GM18498 (cell line): ENCODE results near the gene TPX2.
A peak's percentile ranks its signal among the peaks of the same experiment; 100 is the strongest.
"Not testable (repeated sequence)": the region's sequence is repeated elsewhere in the genome, so short reads cannot be mapped to it uniquely, and the experiment has no call there.

Source experiments
- ATAC-seq: cut with Tn5 transposase; IDR thresholded peaks from one replicate; pipeline ENCODE4 v1.9.1; 2021; ENCODE audit warnings: mild to moderate bottlenecking, moderate library complexity; ENCODE audit not compliant: unreplicated experiment

TPX2 gene

GRCh38 chr20:31718952-31719643 is 20.0 kb upstream of the TPX2 start:
- no peak for ATAC-seq

- no peak for ATAC-seq
Measured at GRCh38 chr20:31719644-31720485, 19.2 kb upstream of the TPX2 start.

- no peak for ATAC-seq
Measured at GRCh38 chr20:31720486-31721407, 18.3 kb upstream of the TPX2 start.

- ATAC-seq: no peak
Measured at GRCh38 chr20:31721408-31722256, 17.5 kb upstream of the TPX2 start.

- ATAC-seq: peak; percentile 28
Measured at GRCh38 chr20:31722257-31723068, 16.6 kb upstream of the TPX2 start, which contains the start of gene BCL2L1. TSS of gene BCL2L1 (minus strand) at chr20:31722868. CDS start at chr20:31722218, 650 bp downstream.

- ATAC-seq: no peak
Measured at GRCh38 chr20:31723069-31723318, 16.1 kb upstream of the TPX2 start.

- ATAC-seq: peak; percentile 91
Measured at GRCh38 chr20:31723319-31724078, 15.6 kb upstream of the TPX2 start.

GRCh38 chr20:31731321-31731717 is 7.8 kb upstream of the TPX2 start:
- ATAC-seq: no peak

GRCh38 chr20:31739550-31739977 is 474 bp downstream of the TPX2 start:
- no peak for ATAC-seq

GRCh38 chr20:31740208-31740607 is 1.1 kb downstream of the TPX2 start:
- ATAC-seq: no peak

GRCh38 chr20:31740656-31741323 is 1.7 kb downstream of the TPX2 start:
- ATAC-seq: no peak

GRCh38 chr20:31746068-31746878 is 7.2 kb downstream of the TPX2 start:
- no peak for ATAC-seq

GRCh38 chr20:31747028-31747427 is 7.9 kb downstream of the TPX2 start:
- ATAC-seq: not testable (repeated sequence)

- ATAC-seq: no peak
Measured at GRCh38 chr20:31747640-31748039, 8.6 kb downstream of the TPX2 start.

- no peak for ATAC-seq
Measured at GRCh38 chr20:31749223-31749622, 10.1 kb downstream of the TPX2 start.

- ATAC-seq: no peak
Measured at GRCh38 chr20:31751126-31751525, 12.0 kb downstream of the TPX2 start.

- ATAC-seq: no peak
Measured at GRCh38 chr20:31757254-31757653, 18.2 kb downstream of the TPX2 start.
